Glomerular endothelial cell (primary cell): ENCODE results near the gene EOMES. TPM values are rescaled to one million over a fixed set of nuclear protein-coding genes. Genes with fewer than 3 reads are reported as not detected.

Experiments used
- DNase-seq: peaks from one replicate; pipeline ENCODE4 v3.0.0-alpha.2; 2011; ENCODE audit warnings: low read depth, low spot score; ENCODE audit errors: extremely low read depth
- total RNA-seq: library from RNA; depleted of rRNA; stranded (reverse); fragments of >200 nt; gene quantifications from 2 replicates; pipeline ENCODE4 v1.2.3, GENCODE V29; 2015

EOMES gene
- total RNA-seq, 1 donor from 2014 or later: not detected

GRCh38 chr3:27681249-27681748 is 40.8 kb downstream of the EOMES start:
- DNase-seq: peak; percentile 74

- no peak for DNase-seq
Measured at GRCh38 chr3:27680517-27681246, 41.4 kb downstream of the EOMES start.

GRCh38 chr3:27679691-27680090 is 42.4 kb downstream of the EOMES start:
- DNase-seq: no peak

- no peak for DNase-seq
Measured at GRCh38 chr3:27678234-27678633, 43.9 kb downstream of the EOMES start.

- DNase-seq: no peak
Measured at GRCh38 chr3:27677565-27677964, 44.6 kb downstream of the EOMES start.

GRCh38 chr3:27675287-27675686 is 46.8 kb downstream of the EOMES start:
- DNase-seq: no peak

- no peak for DNase-seq
Measured at GRCh38 chr3:27673701-27674100, 48.4 kb downstream of the EOMES start.

GRCh38 chr3:27671101-27671500 is 51.0 kb downstream of the EOMES start:
- no peak for DNase-seq

GRCh38 chr3:27670619-27671018 is 51.5 kb downstream of the EOMES start:
- no peak for DNase-seq

GRCh38 chr3:27669591-27669990 is 52.5 kb downstream of the EOMES start:
- no peak for DNase-seq

- no peak for DNase-seq
Measured at GRCh38 chr3:27667751-27668150, 54.4 kb downstream of the EOMES start.

GRCh38 chr3:27666708-27667107 is 55.4 kb downstream of the EOMES start:
- DNase-seq: no peak

- DNase-seq: no peak
Measured at GRCh38 chr3:27666272-27666671, 55.9 kb downstream of the EOMES start.

Other genes with a start within 250 kb of the EOMES start
- 65.0 and 84.8 TPM in 2 replicates for gene SLC4A7, start 237.9 kb downstream of the EOMES start, total RNA-seq